Stimulated activated CD4-positive, alpha-beta T cell treated with anti-CD3 and anti-CD28 coated beads, Interleukin-12 subunit alpha, Interleukin-12 subunit beta, amount 100 ng/mL, for 24 hours (primary cell): ENCODE measurements around the gene OXTR.

Source experiments
- DNase-seq, 2 experiments: peaks; one replicate each; pipeline ENCODE4 v3.0.0-alpha.2; 2020; ENCODE audit warnings: low read depth in 2 of 2

The OXTR gene

GRCh38 chr3:8712045-8712907 lies 57.1 kb downstream of the OXTR start:
- no peak for DNase-seq

GRCh38 chr3:8709801-8710507 lies 59.5 kb downstream of the OXTR start:
- DNase-seq: no peak

GRCh38 chr3:8709287-8709686 lies 60.1 kb downstream of the OXTR start:
- DNase-seq: no peak

GRCh38 chr3:8705575-8705974 lies 63.8 kb downstream of the OXTR start:
- DNase-seq: no peak

- DNase-seq: no peak
Measured at GRCh38 chr3:8702560-8702959, 66.9 kb downstream of the OXTR start.
